ENCODE results near the gene DDX27. TPM values are rescaled to one million over a fixed set of nuclear protein-coding genes. Genes with fewer than 3 reads are reported as not detected.

Gene DDX27
- total and polyA plus RNA-seq, 2 of the 13 experiments (the other 11 are each of a cell fraction or from before 2014, with no cell fraction given) = 42.6 to 72.8 TPM

GRCh38 chr20:49278036-49278817 lies 59.0 kb downstream of the DDX27 start, which contains the start of gene ZNFX1 (continued):
- TF ChIP-seq RBAK (CRISPR knock-in tag; IDR thresholded peaks at IDR 0.05) (no peak), ZNF367 (CRISPR knock-in tag; IDR thresholded peaks at IDR 0.05; ENCODE audit: borderline replicate concordance) (peak; percentile 96), REPIN1 (CRISPR knock-in tag; IDR thresholded peaks at IDR 0.05; ENCODE audit: borderline replicate concordance, low read depth) (peak; percentile 94), NBN (conservative IDR thresholded peaks at IDR 0.05) (no peak), ATF5 (CRISPR knock-in tag; IDR thresholded peaks at IDR 0.05; ENCODE audit: low read depth) (peak; percentile 95), EED (CRISPR knock-in tag; IDR thresholded peaks at IDR 0.05) (peak; percentile 98), RFXAP (CRISPR knock-in tag; IDR thresholded peaks at IDR 0.05; ENCODE audit: borderline replicate concordance) (peak; percentile 91), FUBP1 (CRISPR knock-in tag; IDR thresholded peaks at IDR 0.05; ENCODE audit: borderline replicate concordance) (no peak; the same call in 1 of the 2 replicates), ZNF556 (CRISPR knock-in tag; IDR thresholded peaks at IDR 0.05; ENCODE audit: borderline replicate concordance) (peak; percentile 99), ZNF879 (CRISPR knock-in tag; IDR thresholded peaks at IDR 0.05) (no peak), CSRNP1 (CRISPR knock-in tag; IDR thresholded peaks at IDR 0.05) (peak; percentile 97), POLR2AphosphoS2 (IDR thresholded peaks at IDR 0.05; ENCODE audit: low read depth, low read length) (peak; percentile 99), NR2F6 (IDR thresholded peaks at IDR 0.05) (no peak), NR2F6 (CRISPR knock-in tag; IDR thresholded peaks at IDR 0.05) (peak; percentile 81), IRX3 (CRISPR knock-in tag; IDR thresholded peaks at IDR 0.05; ENCODE audit: borderline replicate concordance, low read depth) (peak; percentile 94), CCAR2 (optimal IDR thresholded peaks at IDR 0.05; ENCODE audit: low read depth, low read length) (no peak), ZBTB2 (CRISPR knock-in tag; IDR thresholded peaks at IDR 0.05; ENCODE audit: low read depth) (peak; percentile 95), ZNF883 (CRISPR knock-in tag; IDR thresholded peaks at IDR 0.05; ENCODE audit: not compliant biosample characterization) (peak; percentile 92)
- TF ChIP-seq, protein P1, sequence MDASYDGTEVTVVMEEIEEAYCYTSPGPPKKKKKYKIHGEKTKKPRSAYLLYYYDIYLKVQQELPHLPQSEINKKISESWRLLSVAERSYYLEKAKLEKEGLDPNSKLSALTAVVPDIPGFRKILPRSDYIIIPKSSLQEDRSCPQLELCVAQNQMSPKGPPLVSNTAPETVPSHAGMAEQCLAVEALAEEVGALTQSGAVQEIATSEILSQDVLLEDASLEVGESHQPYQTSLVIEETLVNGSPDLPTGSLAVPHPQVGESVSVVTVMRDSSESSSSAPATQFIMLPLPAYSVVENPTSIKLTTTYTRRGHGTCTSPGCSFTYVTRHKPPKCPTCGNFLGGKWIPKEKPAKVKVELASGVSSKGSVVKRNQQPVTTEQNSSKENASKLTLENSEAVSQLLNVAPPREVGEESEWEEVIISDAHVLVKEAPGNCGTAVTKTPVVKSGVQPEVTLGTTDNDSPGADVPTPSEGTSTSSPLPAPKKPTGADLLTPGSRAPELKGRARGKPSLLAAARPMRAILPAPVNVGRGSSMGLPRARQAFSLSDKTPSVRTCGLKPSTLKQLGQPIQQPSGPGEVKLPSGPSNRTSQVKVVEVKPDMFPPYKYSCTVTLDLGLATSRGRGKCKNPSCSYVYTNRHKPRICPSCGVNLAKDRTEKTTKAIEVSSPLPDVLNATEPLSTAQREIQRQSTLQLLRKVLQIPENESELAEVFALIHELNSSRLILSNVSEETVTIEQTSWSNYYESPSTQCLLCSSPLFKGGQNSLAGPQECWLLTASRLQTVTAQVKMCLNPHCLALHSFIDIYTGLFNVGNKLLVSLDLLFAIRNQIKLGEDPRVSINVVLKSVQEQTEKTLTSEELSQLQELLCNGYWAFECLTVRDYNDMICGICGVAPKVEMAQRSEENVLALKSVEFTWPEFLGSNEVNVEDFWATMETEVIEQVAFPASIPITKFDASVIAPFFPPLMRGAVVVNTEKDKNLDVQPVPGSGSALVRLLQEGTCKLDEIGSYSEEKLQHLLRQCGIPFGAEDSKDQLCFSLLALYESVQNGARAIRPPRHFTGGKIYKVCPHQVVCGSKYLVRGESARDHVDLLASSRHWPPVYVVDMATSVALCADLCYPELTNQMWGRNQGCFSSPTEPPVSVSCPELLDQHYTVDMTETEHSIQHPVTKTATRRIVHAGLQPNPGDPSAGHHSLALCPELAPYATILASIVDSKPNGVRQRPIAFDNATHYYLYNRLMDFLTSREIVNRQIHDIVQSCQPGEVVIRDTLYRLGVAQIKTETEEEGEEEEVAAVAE (CRISPR knock-in tag; IDR thresholded peaks at IDR 0.05; ENCODE audit: borderline replicate concordance) = peak; percentile 93
